GM21786 (cell line): ENCODE data around the gene PSAP.

Source experiments
- ATAC-seq: cut with Tn5 transposase; IDR thresholded peaks from one replicate; pipeline ENCODE4 v1.9.1; 2021; ENCODE audit not compliant: unreplicated experiment

The PSAP gene

DNA sequence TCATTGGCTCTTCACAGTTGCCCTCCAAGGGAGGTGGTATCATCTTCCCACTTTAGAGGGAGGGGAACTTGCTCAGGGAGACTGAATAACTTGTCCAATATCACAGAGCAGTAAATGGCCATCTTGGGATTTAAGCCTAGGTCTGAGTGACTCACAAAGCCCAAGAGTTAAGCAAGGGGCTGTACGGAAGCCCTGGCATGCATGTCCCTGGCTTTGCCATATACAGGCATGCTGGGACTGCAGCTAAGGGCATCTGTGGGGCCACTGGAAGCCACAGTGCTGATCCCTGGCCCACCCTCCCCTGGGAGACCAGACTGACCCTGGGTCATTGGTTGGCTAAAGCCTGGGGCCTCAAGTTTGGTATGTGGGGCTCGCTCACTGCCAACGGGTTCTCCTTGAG, 80.8 kb downstream of the PSAP start:
- ATAC-seq: no peak

GRCh38 chr10:71769279-71769823, 81.7 kb downstream of the PSAP start:
- ATAC-seq: peak; percentile 20

- no peak for ATAC-seq
These were observed 83.5 kb downstream of the PSAP start for GRCh38 chr10:71767420-71768035.

- ATAC-seq: no peak
These were observed 84.2 kb downstream of the PSAP start for GRCh38 chr10:71766717-71767419.
